PC-3 (cell line): ENCODE data around the gene ENG.

Source experiments
- CTCF ChIP-seq: fragments of 300-600 bp; sonication (generic); conservative IDR thresholded peaks from 2 replicates; pipeline ENCODE4 v1.5.1; 2017; ENCODE audit warnings: antibody characterized with exemption, low read depth, mild to moderate bottlenecking, low read length
- EZH2 ChIP-seq: fragments of 300-600 bp; sonication (generic); IDR thresholded peaks from one replicate; pipeline ENCODE4 v1.6.1; 2017; ENCODE audit warnings: antibody characterized with exemption, mild to moderate bottlenecking, low read length; ENCODE audit not compliant: unreplicated experiment
- EZH2phosphoT487 ChIP-seq: fragments of 300-600 bp; sonication (generic); IDR thresholded peaks from 2 replicates; pipeline ENCODE4 v1.6.1; 2018; ENCODE audit warnings: mild to moderate bottlenecking, antibody characterized with exemption, low read length, borderline replicate concordance

- TF ChIP-seq CTCF (no peak), EZH2 (no peak), EZH2phosphoT487 (no peak)
These were observed 1.6 kb downstream of the ENG start for GRCh38 chr9:127852829-127853228.
